Small intestine (tissue), 7 donors: Measurements from ENCODE around the gene UGT1A3. TPM values are rescaled to one million over a fixed set of nuclear protein-coding genes. Genes with fewer than 3 reads are reported as not detected.

Experiments used
- DNase-seq, 2 donors: peaks; one replicate each; pipeline versions ENCODE4 v3.0.0 to v3.0.0-alpha.2; 2013
- FAIRE-seq: peaks from 2 replicates; lab custom pipeline; 2012; peaks lifted over from hg19 to GRCh38; lab: Jason Lieb, UNC
- H3K27ac ChIP-seq, 3 donors: one replicate each; pipeline ENCODE4 v1.5.1; 2013; ENCODE audit warnings: low read length in 2 of 3, mild to moderate bottlenecking in 2 of 3, control low read depth in 1 of 3, inconsistent platforms in 1 of 3, low read depth in 1 of 3, moderate library complexity in 1 of 3
- H3K27me3 ChIP-seq, 3 donors: one replicate each; pipeline ENCODE4 v1.6.1; 2013; ENCODE audit warnings: low read length in 3 of 3, inconsistent platforms in 1 of 3; ENCODE audit not compliant: control insufficient read depth in 3 of 3, insufficient read depth in 3 of 3
- H3K36me3 ChIP-seq, 3 donors: one replicate each; pipeline ENCODE4 v1.6.1; 2013; ENCODE audit warnings: low read length in 3 of 3, inconsistent platforms in 1 of 3, low read depth in 1 of 3, mild to moderate bottlenecking in 1 of 3, moderate library complexity in 1 of 3; ENCODE audit not compliant: control insufficient read depth in 3 of 3, insufficient read depth in 2 of 3
- H3K4me1 ChIP-seq, 3 donors: one replicate each; pipeline ENCODE4 v1.6.1; 2013; ENCODE audit warnings: low read length in 2 of 3, inconsistent platforms in 1 of 3, low read depth in 1 of 3, mild to moderate bottlenecking in 1 of 3, moderate library complexity in 1 of 3; ENCODE audit not compliant: control insufficient read depth in 3 of 3, insufficient read depth in 2 of 3
- H3K4me3 ChIP-seq, 3 donors: one replicate each; pipeline ENCODE4 v1.5.1; 2013; ENCODE audit warnings: low read length in 3 of 3, control low read depth in 1 of 3, inconsistent platforms in 1 of 3, low read depth in 1 of 3, mild to moderate bottlenecking in 1 of 3, moderate library complexity in 1 of 3
- H3K9me3 ChIP-seq, 2 donors: one replicate each; pipeline ENCODE4 v1.6.1; 2013; ENCODE audit warnings: low read depth in 1 of 2, low read length in 1 of 2; ENCODE audit not compliant: control insufficient read depth in 2 of 2, insufficient read depth in 1 of 2
- WGBS, 3 donors: extraction: QIAGEN DNeasy Blood & Tissue Kit; methylation state at CpG; one replicate each; pipeline ENCODE4 v1.1.7; 2013; 5-methylcytosine and 5-hydroxymethylcytosine counted together
- polyA plus RNA-seq, 4 donors: library from polyadenylated mRNA; stranded (reverse) in 3 of 4; unstranded in 1 of 4; fragments of 200-250 nt in 3 of 4; fragments of 120-200 nt in 1 of 4; gene quantifications; one replicate each; pipeline versions ENCODE4 v1.2.1 to v1.2.3, GENCODE V29; 2013
- donor health status: healthy with polysubstance abuse.
- donor health status: control.
- donor health status: control.
- donor health status: Bipolar disorder and iron deficiency.
- donor health status: healthy.

UGT1A3 gene
- polyA plus RNA-seq, 4 donors: 0.22 to 6.8 (median 2.7) TPM

- 60 to 74% (median 61%) methylated on average over 2 of the region's 2 CpGs for WGBS, 3 donors
- H3K27me3 ChIP-seq: no peaks in the 10 kb centered on the region
- H3K36me3 ChIP-seq: no peaks in the 10 kb centered on the region
- DNase-seq (no peak), FAIRE-seq (no peak)
- peaks cover 0 to 2% of the 10 kb centered on the region in 2 donors for H3K9me3 ChIP-seq
- H3K4me1 ChIP-seq: peaks cover 0 to 23% (median 0%) of the 10 kb centered on the region in 3 donors
- H3K4me3 ChIP-seq: no peak overlapping the region
- H3K27ac ChIP-seq: peak overlapping the region in 1 of 3 donors; percentile 60
Measured at GRCh38 chr2:233816334-233816733, 87.5 kb downstream of the UGT1A3 start.

DNA sequence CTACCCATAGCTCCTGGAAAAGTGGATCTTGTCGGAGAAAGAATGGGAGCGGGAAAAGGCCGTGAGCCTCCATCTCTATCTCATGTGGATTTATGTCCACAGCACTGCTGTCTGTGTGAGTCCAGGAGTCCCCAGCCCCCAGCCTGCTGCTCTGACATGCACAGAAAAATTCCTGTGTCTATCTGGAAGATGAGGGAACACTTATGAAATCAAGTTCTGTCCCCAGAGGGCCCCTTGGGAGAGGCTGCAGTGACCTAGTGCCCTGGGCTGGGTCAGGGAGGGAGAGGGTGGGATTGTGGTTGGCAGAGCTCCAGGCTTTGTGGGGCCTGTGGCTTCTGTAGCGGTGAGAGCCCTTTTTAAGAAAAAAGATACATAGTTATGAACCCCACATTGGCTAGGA is 87.9 kb downstream of the UGT1A3 start:
- H3K27ac ChIP-seq: peak overlapping the region in 1 of 3 donors; percentile 60
- H3K4me3 ChIP-seq: no peak overlapping the region
- FAIRE-seq: no peak
- H3K9me3 ChIP-seq: peaks cover 0 to 2% of the 10 kb centered on the region in 2 donors
- peaks cover 0 to 23% (median 2%) of the 10 kb centered on the region in 3 donors for H3K4me1 ChIP-seq
- no peaks in the 10 kb centered on the region for H3K36me3 ChIP-seq
- DNase-seq: peak in 1 of 2 donors; percentile 71
- WGBS, 3 donors: 77 to 78% (median 77%) methylated on average over 4 of the region's 4 CpGs
- no peaks in the 10 kb centered on the region for H3K27me3 ChIP-seq

GRCh38 chr2:233817361-233817911 is 88.6 kb downstream of the UGT1A3 start:
- Histone ChIP-seq H3K4me3 (no peak overlapping the region), H3K27ac (peak overlapping the region in 1 of 3 donors; percentile 50), H3K9me3 (peaks cover 0 to 2% of the 10 kb centered on the region in 2 donors), H3K4me1 (peaks cover 0 to 23% (median 2%) of the 10 kb centered on the region in 3 donors), H3K27me3 (no peaks in the 10 kb centered on the region), H3K36me3 (no peaks in the 10 kb centered on the region)
- no peak for FAIRE-seq
- DNase-seq: peak; percentile 34 to 50
- 65 to 73% (median 72%) methylated on average over 3 of the region's 3 CpGs for WGBS, 3 donors

DNA sequence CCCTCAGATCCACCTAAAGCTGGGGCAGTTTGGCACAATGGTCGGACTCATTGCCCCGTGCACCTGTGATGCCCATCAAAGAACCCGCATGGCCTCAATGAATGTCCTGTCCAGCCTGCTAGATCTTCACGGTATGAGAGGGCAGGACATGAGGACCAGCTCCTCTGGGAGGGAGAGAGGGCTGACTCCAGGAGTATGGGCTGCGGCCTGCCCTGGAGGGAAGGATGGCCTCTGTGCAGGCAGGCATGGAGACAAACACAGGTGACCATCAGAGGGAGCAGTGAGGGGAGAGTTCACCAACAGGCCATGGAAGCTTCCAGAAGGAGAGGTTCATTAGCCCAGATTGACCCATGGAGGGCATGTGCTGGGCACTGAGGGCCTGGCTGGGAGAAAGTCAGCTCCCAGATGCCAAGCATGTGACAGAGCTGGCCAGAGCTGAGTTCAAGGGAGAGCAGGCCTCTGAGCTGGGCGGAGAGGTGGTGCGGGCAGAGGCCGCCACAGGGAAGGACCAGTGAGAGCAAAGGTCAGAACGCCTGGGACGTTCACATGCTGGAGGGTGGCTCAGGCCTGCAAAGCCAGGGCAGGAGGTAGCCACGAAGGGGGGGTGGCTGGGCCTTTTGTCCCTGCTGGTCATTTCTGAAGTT is 89.3 kb downstream of the UGT1A3 start:
- 67 to 84% (median 68%) methylated on average over 11 of the region's 11 CpGs for WGBS, 3 donors
- Histone ChIP-seq H3K4me1 (peaks cover 0 to 23% (median 4%) of the 10 kb centered on the region in 3 donors), H3K36me3 (no peaks in the 10 kb centered on the region), H3K4me3 (no peak overlapping the region), H3K9me3 (peaks cover 0 to 2% of the 10 kb centered on the region in 2 donors), H3K27ac (peak overlapping the region in 1 of 3 donors; percentile 50), H3K27me3 (no peaks in the 10 kb centered on the region)
- FAIRE-seq (no peak), DNase-seq (peak; percentile 34 to 42)

GRCh38 chr2:233818639-233819621 is 90.1 kb downstream of the UGT1A3 start:
- DNase-seq: no peak
- 75 to 88% (median 83%) methylated on average over 17 of the region's 17 CpGs for WGBS, 3 donors
- no peak for FAIRE-seq
- Histone ChIP-seq H3K9me3 (peaks cover 0 to 2% of the 10 kb centered on the region in 2 donors), H3K4me1 (peaks cover 0 to 23% (median 4%) of the 10 kb centered on the region in 3 donors), H3K27ac (no peak overlapping the region), H3K27me3 (no peaks in the 10 kb centered on the region), H3K36me3 (no peaks in the 10 kb centered on the region), H3K4me3 (no peak overlapping the region)

GRCh38 chr2:233819884-233820773 is 91.3 kb downstream of the UGT1A3 start:
- DNase-seq: peak in 1 of 2 donors; percentile 25
- H3K36me3 ChIP-seq: no peaks in the 10 kb centered on the region
- no peak overlapping the region for H3K4me3 ChIP-seq
- WGBS, 3 donors: 77 to 85% (median 84%) methylated on average over 17 to 18 of the region's 18 CpGs
- no peak overlapping the region for H3K27ac ChIP-seq
- FAIRE-seq: no peak
- H3K9me3 ChIP-seq: peaks cover 0 to 2% of the 10 kb centered on the region in 2 donors
- peaks cover 0 to 23% (median 4%) of the 10 kb centered on the region in 3 donors for H3K4me1 ChIP-seq
- H3K27me3 ChIP-seq: no peaks in the 10 kb centered on the region

- no peaks in the 10 kb centered on the region for H3K36me3 ChIP-seq
- peaks cover 0 to 2% of the 10 kb centered on the region in 2 donors for H3K9me3 ChIP-seq
- H3K4me3 ChIP-seq: no peak overlapping the region
- H3K27me3 ChIP-seq: no peaks in the 10 kb centered on the region
- no peak overlapping the region for H3K27ac ChIP-seq
- DNase-seq: no peak
- no peak for FAIRE-seq
- WGBS, 3 donors: 83 to 95% (median 89%) methylated on average over 6 of the region's 6 CpGs
- H3K4me1 ChIP-seq: peaks cover 0 to 23% (median 4%) of the 10 kb centered on the region in 3 donors
Measured at GRCh38 chr2:233820774-233821105, 91.9 kb downstream of the UGT1A3 start.
